Measurements from ENCODE around the gene INO80D. TPM values are rescaled to one million over a fixed set of nuclear protein-coding genes. Genes with fewer than 3 reads are reported as not detected.
A peak's percentile ranks its signal among the peaks of the same experiment; 100 is the strongest.

INO80D gene
- total and polyA plus RNA-seq, 2 of the 13 experiments (the other 11 are each of a cell fraction or from before 2014, with no cell fraction given), result 7.6 to 7.9 TPM

DNA sequence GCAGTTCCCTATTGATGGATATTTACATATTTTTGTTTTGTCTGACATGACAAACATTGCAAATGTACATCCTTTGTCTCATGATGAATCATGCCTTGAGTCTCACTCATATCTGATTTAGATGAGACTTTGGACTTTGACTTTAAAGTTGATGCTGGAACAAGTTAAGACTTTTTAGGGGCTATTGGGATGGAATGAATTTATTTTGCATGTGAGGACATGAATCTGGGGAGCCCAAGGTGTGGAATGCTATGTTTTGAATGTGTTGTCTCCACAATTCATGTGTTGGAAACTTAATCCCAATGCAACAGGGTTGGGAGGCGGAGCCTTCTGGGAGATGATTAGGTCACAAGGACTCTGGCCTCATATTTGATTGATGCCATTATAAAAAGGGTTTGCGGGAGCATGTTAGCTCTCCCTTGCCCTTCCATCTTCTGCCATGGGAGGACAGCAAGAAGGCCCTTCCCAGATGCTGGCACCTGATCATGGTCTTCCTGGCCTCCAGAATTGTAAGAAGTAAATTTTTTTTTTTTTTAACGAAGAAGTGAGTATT, 29.1 kb upstream of the INO80D start:
- in situ Hi-C loops (cut with HindIII; ENCODE audit: extremely low pct_ligation_motif_present, low pct_unique_long_range_greater_than_20kb), result no loop called here
- POLR2A ChIA-PET, result no interaction called here
- ATAC-seq, result no peak

More for the DNA sequence above, 29.1 kb upstream of the INO80D start:
- no peaks in the 10 kb centered on the region for H4K20me1 ChIP-seq (ENCODE audit: insufficient read depth, low read length)
- CTCF ChIA-PET (ENCODE audit: low intra/inter-chr PET ratio, low total read pairs), result no interaction called here
- H3K4me1 ChIP-seq (ENCODE audit: insufficient read depth, low read length), result peaks cover 8% of the 10 kb centered on the region
- no peaks in the 10 kb centered on the region for H3K27me3 ChIP-seq (ENCODE audit: control insufficient read depth in 1 of 2, insufficient read depth in 2 of 2, low read length in 2 of 2)
- no peak overlapping the region for H2AFZ ChIP-seq (ENCODE audit: low read length)
- FAIRE-seq, result no peak
- intact Hi-C loops (cut with micrococcal nuclease; ENCODE audit: unreplicated experiment), result loop anchor here (5.0 kb wide), 1 partner anchor 38 kb away; no protein-coding TSS in a partner anchor
- no peak overlapping the region for H3K4me3 ChIP-seq (replicated peaks in 1 of 3; ENCODE audit: insufficient read depth in 1 of 3, low read depth in 2 of 3, low read length in 3 of 3)
- peak; percentile 20 for DNase-seq (ENCODE audit: low spot score)
- H3K9me3 ChIP-seq (ENCODE audit: low read length), result no peaks in the 10 kb centered on the region
- no TSS peak for BruUV-seq (replicated peaks)
- H3K9ac ChIP-seq (ENCODE audit: insufficient read depth, low read depth, low read length), result no peak overlapping the region
- TF ChIP-seq, protein P1, sequence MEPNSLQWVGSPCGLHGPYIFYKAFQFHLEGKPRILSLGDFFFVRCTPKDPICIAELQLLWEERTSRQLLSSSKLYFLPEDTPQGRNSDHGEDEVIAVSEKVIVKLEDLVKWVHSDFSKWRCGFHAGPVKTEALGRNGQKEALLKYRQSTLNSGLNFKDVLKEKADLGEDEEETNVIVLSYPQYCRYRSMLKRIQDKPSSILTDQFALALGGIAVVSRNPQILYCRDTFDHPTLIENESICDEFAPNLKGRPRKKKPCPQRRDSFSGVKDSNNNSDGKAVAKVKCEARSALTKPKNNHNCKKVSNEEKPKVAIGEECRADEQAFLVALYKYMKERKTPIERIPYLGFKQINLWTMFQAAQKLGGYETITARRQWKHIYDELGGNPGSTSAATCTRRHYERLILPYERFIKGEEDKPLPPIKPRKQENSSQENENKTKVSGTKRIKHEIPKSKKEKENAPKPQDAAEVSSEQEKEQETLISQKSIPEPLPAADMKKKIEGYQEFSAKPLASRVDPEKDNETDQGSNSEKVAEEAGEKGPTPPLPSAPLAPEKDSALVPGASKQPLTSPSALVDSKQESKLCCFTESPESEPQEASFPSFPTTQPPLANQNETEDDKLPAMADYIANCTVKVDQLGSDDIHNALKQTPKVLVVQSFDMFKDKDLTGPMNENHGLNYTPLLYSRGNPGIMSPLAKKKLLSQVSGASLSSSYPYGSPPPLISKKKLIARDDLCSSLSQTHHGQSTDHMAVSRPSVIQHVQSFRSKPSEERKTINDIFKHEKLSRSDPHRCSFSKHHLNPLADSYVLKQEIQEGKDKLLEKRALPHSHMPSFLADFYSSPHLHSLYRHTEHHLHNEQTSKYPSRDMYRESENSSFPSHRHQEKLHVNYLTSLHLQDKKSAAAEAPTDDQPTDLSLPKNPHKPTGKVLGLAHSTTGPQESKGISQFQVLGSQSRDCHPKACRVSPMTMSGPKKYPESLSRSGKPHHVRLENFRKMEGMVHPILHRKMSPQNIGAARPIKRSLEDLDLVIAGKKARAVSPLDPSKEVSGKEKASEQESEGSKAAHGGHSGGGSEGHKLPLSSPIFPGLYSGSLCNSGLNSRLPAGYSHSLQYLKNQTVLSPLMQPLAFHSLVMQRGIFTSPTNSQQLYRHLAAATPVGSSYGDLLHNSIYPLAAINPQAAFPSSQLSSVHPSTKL (CRISPR knock-in tag; IDR thresholded peaks at IDR 0.05), result 0 out of 2 replicates have a peak, but pooled peaks have one; percentile 16
- no peak for TF ChIP-seq SP5 (CRISPR knock-in tag; IDR thresholded peaks at IDR 0.05; ENCODE audit: borderline replicate concordance, low read depth)
- TF ChIP-seq FOXM1 (CRISPR knock-in tag; IDR thresholded peaks at IDR 0.05), result no peak
- TF ChIP-seq, protein P2, sequence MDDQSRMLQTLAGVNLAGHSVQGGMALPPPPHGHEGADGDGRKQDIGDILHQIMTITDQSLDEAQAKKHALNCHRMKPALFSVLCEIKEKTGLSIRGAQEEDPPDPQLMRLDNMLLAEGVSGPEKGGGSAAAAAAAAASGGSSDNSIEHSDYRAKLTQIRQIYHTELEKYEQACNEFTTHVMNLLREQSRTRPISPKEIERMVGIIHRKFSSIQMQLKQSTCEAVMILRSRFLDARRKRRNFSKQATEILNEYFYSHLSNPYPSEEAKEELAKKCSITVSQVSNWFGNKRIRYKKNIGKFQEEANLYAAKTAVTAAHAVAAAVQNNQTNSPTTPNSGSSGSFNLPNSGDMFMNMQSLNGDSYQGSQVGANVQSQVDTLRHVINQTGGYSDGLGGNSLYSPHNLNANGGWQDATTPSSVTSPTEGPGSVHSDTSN (CRISPR knock-in tag; IDR thresholded peaks at IDR 0.05; ENCODE audit: borderline replicate concordance), result no peak
- 0 out of 2 replicates have a peak, but pooled peaks have one; percentile 22 for TF ChIP-seq GATAD2A (CRISPR knock-in tag; IDR thresholded peaks at IDR 0.05)
- no peak for TF ChIP-seq ZNF451 (CRISPR knock-in tag; IDR thresholded peaks at IDR 0.05)
- TF ChIP-seq SOX6 (IDR thresholded peaks at IDR 0.05), result no peak
- TF ChIP-seq SOX6 (CRISPR knock-in tag; IDR thresholded peaks at IDR 0.05), result peak; percentile 26; the same call in 1 of the 2 replicates
- TF ChIP-seq GTF3A (CRISPR knock-in tag; conservative IDR thresholded peaks at IDR 0.05), result no peak
- no peak for TF ChIP-seq SOX13 (IDR thresholded peaks at IDR 0.05)
- peak in 1 of 2 experiments; percentile 42; a peak in 1 of 4 replicates for TF ChIP-seq SOX13 (CRISPR knock-in tag; conservative IDR thresholded peaks at IDR 0.05 in 1 of 2, IDR thresholded peaks at IDR 0.05 in 1 of 2)
- no peak overlapping the region for H3K27ac ChIP-seq (ENCODE audit: extremely low read length, insufficient read depth, low read length)
- H3K79me2 ChIP-seq (ENCODE audit: insufficient read depth, low read length), result no peaks in the 10 kb centered on the region
- peaks cover 0 to 4% of the 10 kb centered on the region in 2 experiments; a peak in 4 of 5 replicates for H3K36me3 ChIP-seq (replicated peaks in 1 of 2; ENCODE audit: control insufficient read depth in 1 of 2, insufficient read depth in 2 of 2, low read length in 2 of 2)
- no peak overlapping the region for H3K4me2 ChIP-seq (ENCODE audit: low read depth, low read length)
- 99% methylated on average over 3 of the region's 3 CpGs for WGBS (ENCODE audit: low lambda C conversion rate)

All from HepG2 (cell line).